Calu3 (cell line): ENCODE data around the gene SDC4. TPM values are rescaled to one million over a fixed set of nuclear protein-coding genes. Genes with fewer than 3 reads are reported as not detected.

Experiments
- BruUV-seq: library from RNA; stranded (reverse); fragments of 400-500 nt; replicated peaks from 2 replicates; lab custom pipeline; 2021; lab: Mats Ljungman, UMichigan
- CTCF ChIA-PET: fragments of 300-600 bp; sonication (Branson Sonifier 250); formaldehyde crosslinking; loops from one replicate; lab custom pipeline; 2022; ENCODE audit warnings: antibody characterized with exemption; lab: Charles Lee
- DNase-seq: peaks from one replicate; pipeline ENCODE4 v3.0.0; 2022
- H3K27ac Mint-ChIP-seq: one replicate; pipeline ENCODE4 v1.8.0; 2022; ENCODE audit warnings: mixed read lengths; ENCODE audit not compliant: unreplicated experiment
- H3K27me3 Mint-ChIP-seq: one replicate; pipeline ENCODE4 v1.8.0; 2022; ENCODE audit warnings: mixed read lengths; ENCODE audit not compliant: unreplicated experiment
- H3K36me3 Mint-ChIP-seq: one replicate; pipeline ENCODE4 v1.8.0; 2022; ENCODE audit warnings: mild to moderate bottlenecking, moderate library complexity, mixed read lengths; ENCODE audit not compliant: insufficient read depth, unreplicated experiment
- H3K4me1 Mint-ChIP-seq: one replicate; pipeline ENCODE4 v1.8.0; 2022; ENCODE audit warnings: mild to moderate bottlenecking, low read depth, mixed read lengths; ENCODE audit not compliant: unreplicated experiment
- H3K4me3 Mint-ChIP-seq: one replicate; pipeline ENCODE4 v1.8.0; 2022; ENCODE audit warnings: mild to moderate bottlenecking, low read depth, moderate library complexity, mixed read lengths; ENCODE audit not compliant: unreplicated experiment
- H3K9me3 Mint-ChIP-seq: one replicate; pipeline ENCODE4 v1.8.0; 2022; ENCODE audit warnings: low read depth, mixed read lengths; ENCODE audit not compliant: unreplicated experiment
- intact Hi-C: fragments of 100-400 bp; cut with micrococcal nuclease; formaldehyde crosslinking; loops from one replicate; pipeline ENCODE4 v1.10.0; 2022; ENCODE audit not compliant: unreplicated experiment
- total RNA-seq: library from RNA; stranded (reverse); gene quantifications from 2 replicates; pipeline ENCODE4 v1.2.3, GENCODE V29; 2022
- TF ChIP-seq, protein P1 (sequence below): fragments of 200-600 bp; IDR thresholded peaks from one replicate; pipeline ENCODE4 v1.8.0; 2022; ENCODE audit warnings: antibody characterized with exemption; ENCODE audit not compliant: unreplicated experiment

SDC4 gene
- total RNA-seq, 1 experiment from 2014 or later: 238 TPM

DNA sequence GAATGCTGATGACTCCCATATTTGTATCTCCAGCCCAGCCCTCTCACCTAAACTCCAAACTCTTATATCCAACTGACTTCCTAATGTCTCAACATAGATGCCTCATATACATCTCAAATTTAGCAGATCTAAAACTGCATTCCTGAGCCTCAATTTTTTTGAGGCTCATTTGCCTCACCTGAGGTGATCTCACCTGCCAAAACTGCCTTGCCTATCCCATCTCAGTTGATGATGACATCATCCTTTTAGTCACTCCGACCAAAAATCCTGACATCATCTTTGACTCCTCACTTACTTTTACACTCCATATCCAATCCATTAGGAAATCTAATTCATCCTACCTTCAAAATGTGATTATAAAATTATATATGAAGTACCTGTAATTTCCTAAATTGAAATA, 68.2 kb downstream of the SDC4 start:
- CTCF ChIA-PET: interaction anchor here (1.6 kb wide), 1 partner anchor 11 kb away, joined by 4 read pairs; no protein-coding TSS in a partner anchor
- TF ChIP-seq, protein P1, sequence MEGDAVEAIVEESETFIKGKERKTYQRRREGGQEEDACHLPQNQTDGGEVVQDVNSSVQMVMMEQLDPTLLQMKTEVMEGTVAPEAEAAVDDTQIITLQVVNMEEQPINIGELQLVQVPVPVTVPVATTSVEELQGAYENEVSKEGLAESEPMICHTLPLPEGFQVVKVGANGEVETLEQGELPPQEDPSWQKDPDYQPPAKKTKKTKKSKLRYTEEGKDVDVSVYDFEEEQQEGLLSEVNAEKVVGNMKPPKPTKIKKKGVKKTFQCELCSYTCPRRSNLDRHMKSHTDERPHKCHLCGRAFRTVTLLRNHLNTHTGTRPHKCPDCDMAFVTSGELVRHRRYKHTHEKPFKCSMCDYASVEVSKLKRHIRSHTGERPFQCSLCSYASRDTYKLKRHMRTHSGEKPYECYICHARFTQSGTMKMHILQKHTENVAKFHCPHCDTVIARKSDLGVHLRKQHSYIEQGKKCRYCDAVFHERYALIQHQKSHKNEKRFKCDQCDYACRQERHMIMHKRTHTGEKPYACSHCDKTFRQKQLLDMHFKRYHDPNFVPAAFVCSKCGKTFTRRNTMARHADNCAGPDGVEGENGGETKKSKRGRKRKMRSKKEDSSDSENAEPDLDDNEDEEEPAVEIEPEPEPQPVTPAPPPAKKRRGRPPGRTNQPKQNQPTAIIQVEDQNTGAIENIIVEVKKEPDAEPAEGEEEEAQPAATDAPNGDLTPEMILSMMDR: no peak
- intact Hi-C loops: no loop called here
- no TSS peak for BruUV-seq
- Mint-ChIP-seq H3K36me3 (no peaks in the 10 kb centered on the region), H3K27ac (no peak overlapping the region), H3K9me3 (no peaks in the 10 kb centered on the region), H3K4me1 (no peaks in the 10 kb centered on the region), H3K4me3 (no peak overlapping the region), H3K27me3 (peaks cover 47% of the 10 kb centered on the region)
- no peak for DNase-seq

DNA sequence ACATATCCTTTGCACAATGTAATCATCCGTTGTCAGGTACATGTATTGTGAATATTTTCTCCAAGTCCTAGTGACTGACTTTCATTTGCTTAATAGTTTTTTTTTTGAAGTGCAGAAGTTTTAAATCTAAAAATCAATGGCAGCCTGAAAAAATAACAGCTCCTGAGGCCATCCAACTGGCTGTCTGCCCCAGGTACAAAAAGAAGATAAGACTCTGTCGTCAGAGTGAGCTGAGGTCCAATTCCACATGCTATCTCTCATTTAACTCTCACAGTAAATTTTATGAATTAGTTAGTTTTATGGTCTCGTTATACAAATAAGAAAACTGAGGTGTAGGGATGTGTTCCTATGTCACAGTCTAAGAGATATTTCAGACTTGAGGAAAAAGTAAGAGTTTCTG, 72.9 kb downstream of the SDC4 start:
- Mint-ChIP-seq H3K9me3 (no peaks in the 10 kb centered on the region), H3K27me3 (peaks cover 54% of the 10 kb centered on the region), H3K36me3 (no peaks in the 10 kb centered on the region), H3K4me3 (no peak overlapping the region), H3K27ac (no peak overlapping the region), H3K4me1 (no peaks in the 10 kb centered on the region)
- DNase-seq: no peak
- CTCF ChIA-PET: interaction anchor here (0.6 to 2.2 kb wide), 2 partner anchors 20 to 1464 kb away, joined by 5 to 8 read pairs; partner anchors contain the start of gene SLPI
- TF ChIP-seq, protein P1: no peak
- no TSS peak for BruUV-seq
- intact Hi-C loops: no loop called here

Other genes starting within 250 kb of the SDC4 start
- 10.4 and 10.7 TPM in 2 replicates for gene KCNS1, start 247.3 kb downstream of the SDC4 start, total RNA-seq
- not detected in 2 replicates for gene WFDC5, start 233.2 kb downstream of the SDC4 start, total RNA-seq
- not detected in 2 replicates for gene WFDC12, start 224.0 kb downstream of the SDC4 start, total RNA-seq
- gene PI3, start 173.5 kb downstream of the SDC4 start, total RNA-seq: 52.0 and 52.1 TPM in 2 replicates
- 0.21 TPM in 1 of 2 replicates, not detected in the other for gene SEMG1, start 141.4 kb downstream of the SDC4 start, total RNA-seq
- gene SEMG2, start 127.1 kb downstream of the SDC4 start, total RNA-seq: not detected in 2 replicates
- 270 and 446 TPM in 2 replicates for gene SLPI, start 93.9 kb downstream of the SDC4 start, total RNA-seq
- not detected in 2 replicates for gene RBPJL, start 41.6 kb downstream of the SDC4 start, total RNA-seq
- 0.17 and 0.29 TPM in 2 replicates for gene MATN4, start 40.1 kb downstream of the SDC4 start, total RNA-seq
- 42.1 and 45.5 TPM in 2 replicates for gene SYS1, start 14.7 kb upstream of the SDC4 start, total RNA-seq
- 0.52 and 0.88 TPM in 2 replicates for gene TP53TG5, start 29.9 kb upstream of the SDC4 start, total RNA-seq
- 105 and 113 TPM in 2 replicates for gene DBNDD2, start 59.9 kb upstream of the SDC4 start, total RNA-seq
- gene PIGT, start 67.7 kb upstream of the SDC4 start, total RNA-seq: 192 and 193 TPM in 2 replicates
- 295 TPM in 2 replicates for gene WFDC2, start 121.3 kb upstream of the SDC4 start, total RNA-seq
- gene SPINT3, start 167.2 kb upstream of the SDC4 start, total RNA-seq: not detected in 2 replicates
- gene WFDC6, start 191.1 kb upstream of the SDC4 start, total RNA-seq: not detected in 2 replicates
- gene EPPIN, start 199.0 kb upstream of the SDC4 start, total RNA-seq: not detected in 2 replicates
- gene WFDC8, start 230.9 kb upstream of the SDC4 start, total RNA-seq: not detected in 2 replicates